NB4 (cell line): ENCODE data around the gene GNG7.

Source experiments
- MYC ChIP-seq: IDR thresholded peaks from 2 replicates; pipeline ENCODE4 v1.6.1; 2011; ENCODE audit warnings: low read depth, low read length
- POLR2A ChIP-seq: IDR thresholded peaks from 2 replicates; pipeline ENCODE4 v1.6.1; 2011; ENCODE audit warnings: mild to moderate bottlenecking; ENCODE audit not compliant: insufficient read length; ENCODE audit errors: extremely low read depth
- TF ChIP-seq, protein P1 (sequence below): IDR thresholded peaks from one replicate; pipeline ENCODE4 v1.5.1; 2012; ENCODE audit warnings: low read depth, low read length
- TF ChIP-seq, protein P2 (sequence below): IDR thresholded peaks from 2 replicates; pipeline ENCODE4 v1.6.1; 2011; ENCODE audit warnings: low read depth, low read length

DNA sequence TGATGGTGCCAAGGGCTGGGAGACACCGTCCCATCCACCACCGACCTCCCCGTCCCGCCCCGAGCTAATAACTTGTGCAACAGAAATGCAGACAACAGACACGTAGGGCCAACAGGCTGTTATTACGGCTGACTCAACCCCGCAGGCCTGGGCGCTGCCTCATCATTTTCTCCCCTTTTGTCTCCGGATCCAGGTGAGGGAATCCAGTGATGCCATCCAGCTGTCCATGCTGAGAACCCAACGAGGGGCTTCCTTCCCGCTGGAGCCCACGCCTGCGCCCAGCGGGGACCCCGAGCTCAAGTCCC lies 25.1 kb upstream of the GNG7 start:
- TF ChIP-seq, protein P1, sequence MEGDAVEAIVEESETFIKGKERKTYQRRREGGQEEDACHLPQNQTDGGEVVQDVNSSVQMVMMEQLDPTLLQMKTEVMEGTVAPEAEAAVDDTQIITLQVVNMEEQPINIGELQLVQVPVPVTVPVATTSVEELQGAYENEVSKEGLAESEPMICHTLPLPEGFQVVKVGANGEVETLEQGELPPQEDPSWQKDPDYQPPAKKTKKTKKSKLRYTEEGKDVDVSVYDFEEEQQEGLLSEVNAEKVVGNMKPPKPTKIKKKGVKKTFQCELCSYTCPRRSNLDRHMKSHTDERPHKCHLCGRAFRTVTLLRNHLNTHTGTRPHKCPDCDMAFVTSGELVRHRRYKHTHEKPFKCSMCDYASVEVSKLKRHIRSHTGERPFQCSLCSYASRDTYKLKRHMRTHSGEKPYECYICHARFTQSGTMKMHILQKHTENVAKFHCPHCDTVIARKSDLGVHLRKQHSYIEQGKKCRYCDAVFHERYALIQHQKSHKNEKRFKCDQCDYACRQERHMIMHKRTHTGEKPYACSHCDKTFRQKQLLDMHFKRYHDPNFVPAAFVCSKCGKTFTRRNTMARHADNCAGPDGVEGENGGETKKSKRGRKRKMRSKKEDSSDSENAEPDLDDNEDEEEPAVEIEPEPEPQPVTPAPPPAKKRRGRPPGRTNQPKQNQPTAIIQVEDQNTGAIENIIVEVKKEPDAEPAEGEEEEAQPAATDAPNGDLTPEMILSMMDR, result no peak
- TF ChIP-seq MYC (no peak), POLR2A (no peak)
- TF ChIP-seq, protein P2, sequence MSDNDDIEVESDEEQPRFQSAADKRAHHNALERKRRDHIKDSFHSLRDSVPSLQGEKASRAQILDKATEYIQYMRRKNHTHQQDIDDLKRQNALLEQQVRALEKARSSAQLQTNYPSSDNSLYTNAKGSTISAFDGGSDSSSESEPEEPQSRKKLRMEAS, result no peak
